Astrocyte (in vitro differentiated cells and primary cell): ENCODE results near the gene PARP9. TPM values are rescaled to one million over a fixed set of nuclear protein-coding genes. Genes with fewer than 3 reads are reported as not detected.
A peak's percentile ranks its signal among the peaks of the same experiment; 100 is the strongest.

ENCODE experiments used
- DNase-seq: peaks from one replicate; pipeline ENCODE4 v3.0.0-alpha.2; 2010; ENCODE audit warnings: low read depth
- FAIRE-seq: peaks from 2 replicates; lab custom pipeline; 2011; peaks lifted over from hg19 to GRCh38; lab: Jason Lieb, UNC
- H2AFZ ChIP-seq: 2 replicates; pipeline ENCODE4 v1.6.0; 2012; ENCODE audit warnings: low read depth, low read length, inconsistent platforms
- H3K27ac ChIP-seq: 2 replicates; pipeline ENCODE4 v1.5.1; 2011; ENCODE audit warnings: low read depth, low read length, inconsistent platforms
- H3K27me3 ChIP-seq: 2 replicates; pipeline ENCODE4 v1.6.0; 2011; ENCODE audit warnings: low read length, inconsistent platforms; ENCODE audit not compliant: insufficient read depth
- H3K36me3 ChIP-seq: 2 replicates; pipeline ENCODE4 v1.5.1; 2011; ENCODE audit warnings: low read length, inconsistent platforms; ENCODE audit not compliant: insufficient read depth
- H3K4me1 ChIP-seq: 2 replicates; pipeline ENCODE4 v1.5.1; 2011; ENCODE audit warnings: low read length, inconsistent platforms; ENCODE audit not compliant: insufficient read depth
- H3K4me2 ChIP-seq: 2 replicates; pipeline ENCODE4 v1.6.0; 2012; ENCODE audit warnings: low read length, inconsistent platforms
- H3K4me3 ChIP-seq: 2 replicates; pipeline ENCODE4 v1.5.1; 2011; ENCODE audit warnings: low read depth, mild to moderate bottlenecking, low read length, inconsistent platforms; ENCODE audit not compliant: insufficient read depth
- H3K79me2 ChIP-seq: 2 replicates; pipeline ENCODE4 v1.6.0; 2012; ENCODE audit warnings: mild to moderate bottlenecking, low read length, inconsistent platforms; ENCODE audit not compliant: insufficient read depth
- H3K9ac ChIP-seq: 2 replicates; pipeline ENCODE4 v1.6.0; 2012; ENCODE audit warnings: mild to moderate bottlenecking, low read length, inconsistent platforms
- H3K9me3 ChIP-seq: 2 replicates; pipeline ENCODE4 v1.5.1; 2012; ENCODE audit warnings: low read depth, mild to moderate bottlenecking, low read length, inconsistent platforms; ENCODE audit not compliant: insufficient read depth
- H4K20me1 ChIP-seq: 2 replicates; pipeline ENCODE4 v1.6.0; 2012; ENCODE audit warnings: low read length, inconsistent platforms; ENCODE audit not compliant: insufficient read depth
- H3K27ac Mint-ChIP-seq: one replicate; pipeline ENCODE4 v1.8.0; 2021; ENCODE audit warnings: mild to moderate bottlenecking, mixed read lengths; ENCODE audit not compliant: unreplicated experiment
- H3K27me3 Mint-ChIP-seq: one replicate; pipeline ENCODE4 v1.8.0; 2021; ENCODE audit warnings: low read depth, mixed read lengths; ENCODE audit not compliant: unreplicated experiment
- H3K36me3 Mint-ChIP-seq: one replicate; pipeline ENCODE4 v1.8.0; 2021; ENCODE audit warnings: low read depth, mixed read lengths; ENCODE audit not compliant: unreplicated experiment
- H3K4me1 Mint-ChIP-seq: one replicate; pipeline ENCODE4 v1.8.0; 2021; ENCODE audit warnings: low read depth, mixed read lengths; ENCODE audit not compliant: unreplicated experiment
- H3K4me3 Mint-ChIP-seq: one replicate; pipeline ENCODE4 v1.8.0; 2021; ENCODE audit warnings: mild to moderate bottlenecking, moderate library complexity, mixed read lengths; ENCODE audit not compliant: unreplicated experiment
- H3K9me3 Mint-ChIP-seq: one replicate; pipeline ENCODE4 v1.8.0; 2021; ENCODE audit warnings: mild to moderate bottlenecking, mixed read lengths; ENCODE audit not compliant: unreplicated experiment
- EZH2 ChIP-seq: IDR thresholded peaks from 2 replicates; pipeline ENCODE4 v1.6.1; 2012; ENCODE audit warnings: mild to moderate bottlenecking, low read length, inconsistent platforms; ENCODE audit not compliant: insufficient read depth
- total RNA-seq: library from RNA; stranded (reverse); gene quantifications from 2 replicates; pipeline ENCODE4 v1.2.1, GENCODE V29; 2021
- TF ChIP-seq, protein P1 (sequence below): IDR thresholded peaks from 2 replicates; pipeline ENCODE4 v1.5.1; 2011; ENCODE audit warnings: low read depth, mild to moderate bottlenecking, inconsistent platforms, low read length, moderate library complexity; ENCODE audit not compliant: insufficient read depth

PARP9 gene
- total RNA-seq, 1 donor from 2014 or later: 74.1 TPM

DNA sequence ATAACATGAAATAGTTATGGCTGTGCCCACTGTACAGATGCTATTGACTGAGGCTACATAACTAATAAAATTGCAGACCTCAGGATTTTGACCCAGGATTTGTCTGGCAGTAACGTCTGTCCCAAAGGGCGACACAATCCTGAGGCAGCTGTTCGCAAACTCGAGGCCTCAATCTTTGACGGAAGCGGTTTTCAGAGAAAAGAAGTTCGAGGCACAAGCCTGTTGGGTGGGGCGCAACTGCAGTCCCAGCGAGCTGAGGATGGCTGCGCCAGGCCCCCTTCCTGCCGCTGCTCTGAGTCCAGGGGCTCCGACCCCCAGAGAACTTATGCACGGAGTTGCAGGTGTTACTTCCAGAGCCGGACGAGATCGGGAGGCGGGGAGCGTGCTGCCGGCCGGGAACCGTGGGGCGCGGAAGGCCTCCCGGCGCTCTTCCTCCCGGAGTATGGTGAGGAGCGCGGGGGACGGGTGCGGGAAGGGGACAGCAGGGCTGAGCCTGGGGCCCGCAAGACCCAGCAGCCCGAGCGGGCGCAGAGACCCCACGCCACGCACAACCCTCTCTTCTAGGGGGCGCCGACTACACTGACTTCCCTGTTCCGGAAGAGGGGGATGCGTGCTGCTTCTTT, 13.4 kb upstream of the PARP9 start, which contains the start of gene PARP15:
Gene PARP15 (plus strand): TSS at position 242 of the 623 bp plus-strand sequence. CDS start 18 bp downstream, at position 260.
- Histone ChIP-seq H3K4me1 (peaks cover 6% of the 10 kb centered on the region), H3K27ac (no peak within 1 kb of the TSS), H4K20me1 (no peaks in the 10 kb centered on the region), H3K4me2 (peak within 1 kb of the TSS; percentile 87), H3K36me3 (no peaks in the 10 kb centered on the region), H3K9ac (peak within 1 kb of the TSS; percentile 60), H3K27me3 (no peaks in the 10 kb centered on the region), H3K4me3 (peak within 1 kb of the TSS; percentile 49), H2AFZ (peak within 1 kb of the TSS; percentile 86), H3K79me2 (no peaks in the 10 kb centered on the region), H3K9me3 (peaks cover 3% of the 10 kb centered on the region)
- Mint-ChIP-seq H3K27ac (no peak within 1 kb of the TSS), H3K36me3 (peaks cover 18% of the 10 kb centered on the region), H3K4me3 (no peak within 1 kb of the TSS), H3K9me3 (peaks cover 8% of the 10 kb centered on the region), H3K27me3 (peaks cover 3% of the 10 kb centered on the region), H3K4me1 (peaks cover 13% of the 10 kb centered on the region)
- TF ChIP-seq EZH2: no peak
- TF ChIP-seq, protein P1, sequence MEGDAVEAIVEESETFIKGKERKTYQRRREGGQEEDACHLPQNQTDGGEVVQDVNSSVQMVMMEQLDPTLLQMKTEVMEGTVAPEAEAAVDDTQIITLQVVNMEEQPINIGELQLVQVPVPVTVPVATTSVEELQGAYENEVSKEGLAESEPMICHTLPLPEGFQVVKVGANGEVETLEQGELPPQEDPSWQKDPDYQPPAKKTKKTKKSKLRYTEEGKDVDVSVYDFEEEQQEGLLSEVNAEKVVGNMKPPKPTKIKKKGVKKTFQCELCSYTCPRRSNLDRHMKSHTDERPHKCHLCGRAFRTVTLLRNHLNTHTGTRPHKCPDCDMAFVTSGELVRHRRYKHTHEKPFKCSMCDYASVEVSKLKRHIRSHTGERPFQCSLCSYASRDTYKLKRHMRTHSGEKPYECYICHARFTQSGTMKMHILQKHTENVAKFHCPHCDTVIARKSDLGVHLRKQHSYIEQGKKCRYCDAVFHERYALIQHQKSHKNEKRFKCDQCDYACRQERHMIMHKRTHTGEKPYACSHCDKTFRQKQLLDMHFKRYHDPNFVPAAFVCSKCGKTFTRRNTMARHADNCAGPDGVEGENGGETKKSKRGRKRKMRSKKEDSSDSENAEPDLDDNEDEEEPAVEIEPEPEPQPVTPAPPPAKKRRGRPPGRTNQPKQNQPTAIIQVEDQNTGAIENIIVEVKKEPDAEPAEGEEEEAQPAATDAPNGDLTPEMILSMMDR: no peak
- DNase-seq (no peak), FAIRE-seq (no peak)

- peak; percentile 67 for FAIRE-seq
- H3K36me3 Mint-ChIP-seq: peaks cover 20% of the 10 kb centered on the region
- Histone ChIP-seq H3K9me3 (no peaks in the 10 kb centered on the region), H3K27me3 (no peaks in the 10 kb centered on the region), H2AFZ (peak overlapping the region; percentile 13), H3K27ac (no peak overlapping the region), H3K4me1 (peaks cover 6% of the 10 kb centered on the region), H3K4me2 (no peak overlapping the region), H3K9ac (no peak overlapping the region), H4K20me1 (no peaks in the 10 kb centered on the region), H3K36me3 (peaks cover 3% of the 10 kb centered on the region), H3K79me2 (no peaks in the 10 kb centered on the region), H3K4me3 (no peak overlapping the region)
- peaks cover 3% of the 10 kb centered on the region for H3K27me3 Mint-ChIP-seq
- H3K4me1 Mint-ChIP-seq: peaks cover 13% of the 10 kb centered on the region
- TF ChIP-seq, protein P1: no peak
- TF ChIP-seq EZH2: no peak
- H3K9me3 Mint-ChIP-seq: no peaks in the 10 kb centered on the region
- H3K4me3 Mint-ChIP-seq: peak overlapping the region; percentile 47
- no peak for DNase-seq
- no peak overlapping the region for H3K27ac Mint-ChIP-seq
These were observed 12.3 kb upstream of the PARP9 start for GRCh38 chr3:122576174-122576940.
